Gastrocnemius medialis (tissue), 4 donors: ENCODE results near the gene PGP.

ENCODE experiments used
- POLR2A ChIP-seq, 2 donors: fragments of 450-650 bp; IDR thresholded peaks; one replicate each; pipeline ENCODE4 v1.6.1; 2017; ENCODE audit warnings: antibody characterized with exemption in 2 of 2, mild to moderate bottlenecking in 2 of 2, moderate library complexity in 2 of 2
- TF ChIP-seq, protein P1 (sequence below), 5 experiments: fragments of 450-650 bp in 3 of 5; fragments of 200-600 bp in 2 of 5; sonication (generic) in 2 of 5; IDR thresholded peaks in 4 of 5; conservative IDR thresholded peaks in 1 of 5; 1 replicate in 4 of 5; 2 replicates in 1 of 5; pipeline ENCODE4 v1.5.1; 2016 to 2019; ENCODE audit warnings: antibody characterized with exemption in 5 of 5, mild to moderate bottlenecking in 3 of 5, moderate library complexity in 3 of 5

DNA sequence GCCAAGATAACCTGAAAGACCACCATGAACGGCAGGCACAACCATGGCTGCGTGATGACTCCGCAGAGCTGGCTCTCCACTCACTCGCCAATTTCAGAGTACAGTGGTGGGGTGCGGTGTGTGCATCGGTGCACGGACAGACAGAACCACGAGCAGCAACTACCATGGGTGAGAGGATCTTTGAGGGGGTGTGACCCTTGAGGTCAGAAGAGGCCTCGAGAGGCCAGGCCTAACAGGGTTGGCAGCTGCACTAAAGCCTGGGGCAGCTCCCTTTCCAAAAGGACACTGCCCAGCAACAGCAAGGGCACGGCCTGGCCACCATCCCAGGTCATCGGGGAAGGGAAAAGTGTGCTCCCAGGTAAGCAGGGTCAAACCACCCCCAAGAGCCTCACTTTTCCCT lies 38.7 kb upstream of the PGP start:
- TF ChIP-seq, protein P1, sequence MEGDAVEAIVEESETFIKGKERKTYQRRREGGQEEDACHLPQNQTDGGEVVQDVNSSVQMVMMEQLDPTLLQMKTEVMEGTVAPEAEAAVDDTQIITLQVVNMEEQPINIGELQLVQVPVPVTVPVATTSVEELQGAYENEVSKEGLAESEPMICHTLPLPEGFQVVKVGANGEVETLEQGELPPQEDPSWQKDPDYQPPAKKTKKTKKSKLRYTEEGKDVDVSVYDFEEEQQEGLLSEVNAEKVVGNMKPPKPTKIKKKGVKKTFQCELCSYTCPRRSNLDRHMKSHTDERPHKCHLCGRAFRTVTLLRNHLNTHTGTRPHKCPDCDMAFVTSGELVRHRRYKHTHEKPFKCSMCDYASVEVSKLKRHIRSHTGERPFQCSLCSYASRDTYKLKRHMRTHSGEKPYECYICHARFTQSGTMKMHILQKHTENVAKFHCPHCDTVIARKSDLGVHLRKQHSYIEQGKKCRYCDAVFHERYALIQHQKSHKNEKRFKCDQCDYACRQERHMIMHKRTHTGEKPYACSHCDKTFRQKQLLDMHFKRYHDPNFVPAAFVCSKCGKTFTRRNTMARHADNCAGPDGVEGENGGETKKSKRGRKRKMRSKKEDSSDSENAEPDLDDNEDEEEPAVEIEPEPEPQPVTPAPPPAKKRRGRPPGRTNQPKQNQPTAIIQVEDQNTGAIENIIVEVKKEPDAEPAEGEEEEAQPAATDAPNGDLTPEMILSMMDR (IDR thresholded peaks at IDR 0.05 in 4 of 5, conservative IDR thresholded peaks at IDR 0.05 in 1 of 5): no peak
- TF ChIP-seq POLR2A (IDR thresholded peaks at IDR 0.05): no peak
